Activated gamma-delta T cell treated with Interleukin-2 at 50 U/mL for 16 hours (primary cell): ENCODE measurements around the gene BMERB1.

Experiments
- DNase-seq: peaks from one replicate; pipeline ENCODE4 v3.0.0-alpha.2; 2020

BMERB1 gene

GRCh38 chr16:15621456-15621855 lies 187.1 kb downstream of the BMERB1 start:
- no peak for DNase-seq

DNA sequence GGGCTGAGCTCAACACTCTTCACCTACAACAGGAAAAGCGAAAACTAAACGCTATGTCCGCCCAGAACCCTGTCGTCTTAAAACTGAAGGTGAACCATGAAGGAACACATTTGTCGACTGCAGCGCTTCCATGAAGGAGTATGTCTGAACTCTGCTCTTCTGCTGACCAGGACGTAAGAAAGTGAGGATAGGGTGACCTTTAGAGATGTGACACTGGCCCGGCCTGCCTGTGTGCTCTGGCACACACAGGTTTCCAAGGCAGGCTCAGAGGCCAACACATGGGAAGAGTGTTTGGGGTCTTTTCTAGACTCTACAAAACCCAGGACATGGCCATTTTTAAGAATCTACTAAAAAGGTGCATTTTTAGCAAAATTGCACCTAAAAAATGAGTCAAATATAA lies 187.5 kb downstream of the BMERB1 start:
- no peak for DNase-seq

DNA sequence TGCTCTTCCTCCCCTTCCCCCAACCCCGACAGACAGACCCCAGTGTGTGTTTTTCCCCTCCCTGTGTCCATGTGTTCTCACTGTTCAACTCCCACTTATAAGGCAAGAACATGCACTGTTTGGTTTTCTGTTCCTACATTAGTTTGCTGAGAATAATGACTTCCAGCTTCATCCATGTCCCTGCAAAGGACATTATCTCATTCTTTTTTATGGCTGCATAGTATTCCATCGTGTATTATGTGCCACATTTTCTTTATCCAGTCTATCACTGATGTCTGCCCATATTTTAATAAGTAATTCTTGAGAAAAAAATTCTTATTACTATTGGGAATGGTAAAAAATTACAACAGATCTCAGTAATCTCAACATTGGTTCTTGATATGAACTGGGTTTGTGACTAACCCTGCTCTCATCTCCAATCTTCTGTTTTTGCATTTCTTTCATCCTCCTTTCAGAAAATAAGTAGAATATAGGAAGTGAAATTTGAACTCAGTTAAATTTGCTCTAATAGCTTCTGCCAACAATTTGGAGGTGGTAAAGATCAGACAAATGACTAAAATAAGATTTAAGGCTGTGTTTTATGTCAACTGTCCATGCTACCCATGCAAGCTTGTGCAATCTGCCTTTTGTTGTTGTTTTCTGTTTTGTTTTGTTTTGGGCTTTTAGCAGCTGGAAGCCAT lies 197.5 kb downstream of the BMERB1 start:
- DNase-seq = no peak

DNA sequence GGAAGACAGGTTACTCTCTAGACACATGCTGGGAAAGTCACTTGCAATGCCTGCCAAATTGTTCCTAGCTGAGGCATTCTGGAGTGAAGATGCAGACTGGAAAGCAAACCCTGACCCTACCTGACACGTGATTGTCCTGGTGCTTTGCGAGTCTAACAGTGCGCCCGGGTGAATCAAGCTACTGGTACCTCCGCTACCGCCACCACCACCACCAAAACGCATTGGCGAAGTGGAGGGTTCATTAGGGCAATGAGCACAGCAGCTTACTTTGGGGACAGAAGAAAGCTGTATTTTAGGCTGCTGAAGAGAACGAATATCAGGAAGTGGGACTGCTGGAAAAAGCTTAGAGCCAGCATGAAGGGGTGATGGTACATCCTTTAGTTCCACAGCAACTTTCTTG lies 201.5 kb downstream of the BMERB1 start:
- DNase-seq = no peak

- no peak for DNase-seq
Measured at GRCh38 chr16:15636392-15636873, 202.0 kb downstream of the BMERB1 start.
